Kidney tubule cell (primary cell): ENCODE data around the gene CD1E.
"Not testable (repeated sequence)": the region's sequence is repeated elsewhere in the genome, so short reads cannot be mapped to it uniquely, and the experiment has no call there.

Experiments used
- DNase-seq: peaks from one replicate; pipeline ENCODE4 v3.0.0-alpha.2; 2018; ENCODE audit warnings: low spot score

The CD1E gene

GRCh38 chr1:158353303-158354075 lies at the start of gene CD1E:
CD1E (plus strand) TSS chr1:158353894; CDS start chr1:158353989, 95 bp downstream.
- no peak for DNase-seq

GRCh38 chr1:158310623-158311022 lies 43.1 kb upstream of the CD1E start:
- no peak for DNase-seq

GRCh38 chr1:158311066-158311465 lies 42.6 kb upstream of the CD1E start:
- DNase-seq: no peak

- DNase-seq: no peak
Measured at GRCh38 chr1:158323866-158324265, 29.8 kb upstream of the CD1E start.

GRCh38 chr1:158324395-158324794 lies 29.3 kb upstream of the CD1E start:
- no peak for DNase-seq

- DNase-seq: no peak
Measured at GRCh38 chr1:158327481-158327880, 26.2 kb upstream of the CD1E start.

- DNase-seq: no peak
Measured at GRCh38 chr1:158328426-158328825, 25.3 kb upstream of the CD1E start.

GRCh38 chr1:158329300-158329699 lies 24.4 kb upstream of the CD1E start:
- no peak for DNase-seq

- peak; percentile 44 for DNase-seq
Measured at GRCh38 chr1:158329733-158330132, 24.0 kb upstream of the CD1E start.

GRCh38 chr1:158330391-158331105 lies 23.1 kb upstream of the CD1E start:
- no peak for DNase-seq

- DNase-seq: no peak
Measured at GRCh38 chr1:158331106-158331425, 22.6 kb upstream of the CD1E start.

GRCh38 chr1:158331481-158332150 lies 22.1 kb upstream of the CD1E start, which contains the start of gene CD1B:
CD1B (minus strand) TSS chr1:158331531; CDS start chr1:158331423, 108 bp downstream.
- DNase-seq: no peak

GRCh38 chr1:158333405-158334155 lies 20.1 kb upstream of the CD1E start:
- no peak for DNase-seq

- no peak for DNase-seq
Measured at GRCh38 chr1:158334526-158335212, 19.0 kb upstream of the CD1E start.

GRCh38 chr1:158335213-158335532 lies 18.5 kb upstream of the CD1E start:
- no peak for DNase-seq

GRCh38 chr1:158336413-158336812 lies 17.3 kb upstream of the CD1E start:
- DNase-seq: not testable (repeated sequence)

- DNase-seq: not testable (repeated sequence)
Measured at GRCh38 chr1:158348946-158349345, 4.7 kb upstream of the CD1E start.

- no peak for DNase-seq
Measured at GRCh38 chr1:158354255-158354654, 561 bp downstream of the CD1E start.

GRCh38 chr1:158355773-158356285 lies 2.1 kb downstream of the CD1E start:
- no peak for DNase-seq

GRCh38 chr1:158356616-158357015 lies 2.9 kb downstream of the CD1E start:
- DNase-seq: no peak

- DNase-seq: no peak
Measured at GRCh38 chr1:158357441-158357840, 3.7 kb downstream of the CD1E start.

GRCh38 chr1:158362482-158362881 lies 8.8 kb downstream of the CD1E start:
- DNase-seq: no peak
